ENCODE measurements around the gene CLCF1. TPM values are rescaled to one million over a fixed set of nuclear protein-coding genes. Genes with fewer than 3 reads are reported as not detected.
A peak's percentile ranks its signal among the peaks of the same experiment; 100 is the strongest.

Gene CLCF1
- polyA plus RNA-seq, 1 donor from 2014 or later: not detected

GRCh38 chr11:67317888-67318555 lies 55.4 kb downstream of the CLCF1 start:
- H3K79me2 ChIP-seq (replicated peaks; ENCODE audit: insufficient read depth, low read length): peaks cover 11% of the 10 kb centered on the region
- TF ChIP-seq TAF1 (IDR thresholded peaks at IDR 0.05; ENCODE audit: low read depth) (no peak), POLR2AphosphoS5 (IDR thresholded peaks at IDR 0.05) (peak; percentile 71), CTCF (IDR thresholded peaks at IDR 0.05; ENCODE audit: poor library complexity, severe bottlenecking) (no peak), EP300 (conservative IDR thresholded peaks at IDR 0.05; ENCODE audit: poor library complexity, severe bottlenecking) (no peak), REST (IDR thresholded peaks at IDR 0.05; ENCODE audit: borderline replicate concordance) (no peak), EZH2 (IDR thresholded peaks at IDR 0.05; ENCODE audit: borderline replicate concordance, insufficient read depth, low read length, poor library complexity, severe bottlenecking) (no peak), RAD21 (conservative IDR thresholded peaks at IDR 0.05) (no peak), MXI1 (conservative IDR thresholded peaks at IDR 0.05; ENCODE audit: poor library complexity, severe bottlenecking) (peak; percentile 91), SMC3 (conservative IDR thresholded peaks at IDR 0.05; ENCODE audit: poor library complexity) (peak; percentile 36)
- no peaks in the 10 kb centered on the region for H3K9me2 ChIP-seq (ENCODE audit: insufficient read depth, low read length)
- H3F3A ChIP-seq (ENCODE audit: insufficient read depth, low read length, poor library complexity, severe bottlenecking): no peaks in the 10 kb centered on the region
- H4K20me1 ChIP-seq (ENCODE audit: insufficient read depth): no peaks in the 10 kb centered on the region
- H3K9me3 ChIP-seq (ENCODE audit: low read length): no peaks in the 10 kb centered on the region
- H3K27ac ChIP-seq (ENCODE audit: low read length): peak overlapping the region; percentile 23
- H3K9ac ChIP-seq (ENCODE audit: low read length): peak overlapping the region; percentile 65
- H3K27me3 ChIP-seq (ENCODE audit: insufficient read depth, low read depth, low read length): no peaks in the 10 kb centered on the region
- no peaks in the 10 kb centered on the region for H3K36me3 ChIP-seq (ENCODE audit: insufficient read depth, low read length)
- peak overlapping the region; percentile 83 for H3K4me2 ChIP-seq (ENCODE audit: low read length)
- peak overlapping the region; percentile 74 for H3K4me3 ChIP-seq (ENCODE audit: low read length)
- H2AFZ ChIP-seq (ENCODE audit: low read depth, low read length): no peak overlapping the region

GRCh38 chr11:67317205-67317887 lies 56.1 kb downstream of the CLCF1 start:
- H3K9ac ChIP-seq (ENCODE audit: low read length): peak overlapping the region; percentile 65
- H3K9me3 ChIP-seq (ENCODE audit: low read length): no peaks in the 10 kb centered on the region
- H4K20me1 ChIP-seq (ENCODE audit: insufficient read depth): no peaks in the 10 kb centered on the region
- H3F3A ChIP-seq (ENCODE audit: insufficient read depth, low read length, poor library complexity, severe bottlenecking): no peaks in the 10 kb centered on the region
- no peaks in the 10 kb centered on the region for H3K27me3 ChIP-seq (ENCODE audit: insufficient read depth, low read depth, low read length)
- peaks cover 11% of the 10 kb centered on the region for H3K79me2 ChIP-seq (replicated peaks; ENCODE audit: insufficient read depth, low read length)
- H3K36me3 ChIP-seq (ENCODE audit: insufficient read depth, low read length): no peaks in the 10 kb centered on the region
- H2AFZ ChIP-seq (ENCODE audit: low read depth, low read length): peak overlapping the region; percentile 66
- TF ChIP-seq RAD21 (conservative IDR thresholded peaks at IDR 0.05): peak; percentile 98
- TF ChIP-seq EZH2 (IDR thresholded peaks at IDR 0.05; ENCODE audit: borderline replicate concordance, insufficient read depth, low read length, poor library complexity, severe bottlenecking): no peak
- peak; percentile 27 for TF ChIP-seq REST (IDR thresholded peaks at IDR 0.05; ENCODE audit: borderline replicate concordance)
- TF ChIP-seq MXI1 (conservative IDR thresholded peaks at IDR 0.05; ENCODE audit: poor library complexity, severe bottlenecking): no peak
- peak; percentile 48 for TF ChIP-seq EP300 (conservative IDR thresholded peaks at IDR 0.05; ENCODE audit: poor library complexity, severe bottlenecking)
- TF ChIP-seq POLR2AphosphoS5 (IDR thresholded peaks at IDR 0.05): peak; percentile 29
- TF ChIP-seq CTCF (IDR thresholded peaks at IDR 0.05; ENCODE audit: poor library complexity, severe bottlenecking): peak; percentile 100
- TF ChIP-seq TAF1 (IDR thresholded peaks at IDR 0.05; ENCODE audit: low read depth): peak; percentile 24
- TF ChIP-seq SMC3 (conservative IDR thresholded peaks at IDR 0.05; ENCODE audit: poor library complexity): peak; percentile 97
- peak overlapping the region; percentile 52 for H3K4me2 ChIP-seq (ENCODE audit: low read length)
- H3K4me3 ChIP-seq (ENCODE audit: low read length): peak overlapping the region; percentile 74
- H3K27ac ChIP-seq (ENCODE audit: low read length): peak overlapping the region; percentile 43
- no peaks in the 10 kb centered on the region for H3K9me2 ChIP-seq (ENCODE audit: insufficient read depth, low read length)

Measured in neural cell (in vitro differentiated cells).